RKO (cell line): Measurements from ENCODE around the gene PTPRT.

Source experiments
- DNase-seq: peaks from one replicate; pipeline ENCODE4 v3.0.0-alpha.2; 2016; ENCODE audit warnings: low spot score

The PTPRT gene

DNA sequence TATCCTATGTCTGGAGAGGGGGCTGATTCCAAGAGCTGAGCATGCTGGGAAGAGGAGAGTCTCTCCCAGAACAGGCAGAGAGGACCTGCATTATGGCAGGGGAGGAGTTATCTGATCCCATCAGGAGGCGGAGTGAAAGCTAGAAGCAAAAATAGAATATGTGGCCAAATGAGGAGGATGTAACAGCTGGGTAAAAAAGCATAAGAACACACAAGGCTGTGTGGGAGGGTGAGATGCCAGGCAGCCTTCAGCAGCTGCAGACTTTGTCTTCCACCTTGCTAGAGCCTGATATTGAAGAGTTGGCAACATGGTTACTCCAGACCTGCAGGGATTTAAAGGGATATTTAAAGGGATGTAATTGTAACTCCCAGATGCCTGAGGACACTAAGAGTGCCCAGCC lies 167.1 kb downstream of the PTPRT start:
- DNase-seq: no peak

DNA sequence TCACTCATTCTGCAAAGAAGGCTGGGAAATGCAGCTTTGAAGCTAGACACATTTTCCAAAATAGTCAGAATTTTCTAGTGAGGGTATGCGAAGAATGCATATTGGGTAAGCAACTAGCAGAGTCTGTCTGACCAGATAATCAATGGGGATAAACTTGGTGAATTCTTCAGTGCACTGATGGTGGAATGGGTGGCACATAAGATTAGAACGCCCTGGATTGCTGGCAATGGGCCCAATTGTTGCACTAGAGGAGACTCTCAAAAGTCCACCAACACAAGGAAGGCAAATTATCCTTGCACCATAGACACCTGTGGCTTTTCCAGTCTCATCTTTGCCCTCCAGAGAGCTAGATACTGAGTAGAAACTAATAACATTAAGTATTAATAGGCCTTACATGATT lies 167.6 kb downstream of the PTPRT start:
- no peak for DNase-seq

DNA sequence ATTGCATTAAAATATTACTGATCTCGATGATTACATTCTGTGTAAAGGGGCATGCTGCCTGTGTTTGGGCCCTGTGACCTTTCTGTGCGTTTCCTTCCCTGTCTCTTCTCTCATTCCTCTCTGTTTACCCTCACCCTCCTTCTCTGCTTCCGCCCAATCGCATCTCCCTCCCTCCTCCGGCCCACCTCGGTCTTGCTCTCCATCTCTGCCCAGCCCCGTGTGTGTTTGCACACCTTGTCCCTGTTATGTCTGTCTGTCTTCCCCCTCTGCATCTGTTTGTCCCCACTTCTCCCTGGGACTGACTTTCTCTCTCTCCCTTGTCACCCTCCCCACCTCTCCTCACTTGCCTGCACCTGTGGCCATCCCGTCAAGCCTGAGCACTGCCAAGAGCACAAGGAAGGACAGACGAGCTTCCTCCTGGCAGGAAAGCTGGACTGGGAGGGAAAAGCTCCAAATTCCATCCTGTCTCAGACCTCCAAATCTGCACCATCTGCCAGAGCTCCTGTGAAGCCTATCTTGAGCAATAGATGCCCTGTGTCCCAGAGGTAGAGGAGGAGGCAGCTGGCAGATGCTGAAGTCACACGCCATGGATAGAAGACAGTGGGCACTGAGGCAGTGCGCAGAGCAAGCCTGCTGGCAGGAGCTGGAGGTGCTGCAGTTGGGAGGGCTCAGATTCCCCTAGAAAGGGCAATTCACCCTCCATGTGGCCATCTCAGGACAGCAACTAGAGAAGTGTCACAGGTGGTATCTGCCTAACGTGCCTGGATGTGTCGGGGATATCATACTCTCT lies 172.3 kb downstream of the PTPRT start:
- DNase-seq: no peak

DNA sequence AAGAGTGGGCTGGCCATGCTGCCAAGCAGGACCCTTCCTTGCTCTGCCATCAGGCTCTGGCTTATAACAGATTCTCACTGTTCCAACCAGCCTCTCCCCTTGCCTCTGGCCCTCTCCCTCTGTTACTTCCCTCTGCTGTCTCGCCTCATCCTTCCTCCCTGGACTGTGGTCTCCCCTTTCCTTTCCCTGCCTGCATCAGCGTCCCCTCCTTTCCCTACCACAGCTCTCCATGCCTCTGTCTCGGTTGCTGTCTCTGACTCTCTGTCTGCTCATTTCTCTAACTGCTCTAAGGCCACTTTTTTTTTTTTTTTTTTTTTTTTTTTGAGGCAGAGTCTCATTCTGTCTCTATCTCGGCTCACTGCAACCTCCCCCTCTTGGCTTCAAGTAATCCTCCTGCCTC lies 173.4 kb downstream of the PTPRT start:
- DNase-seq: no peak

DNA sequence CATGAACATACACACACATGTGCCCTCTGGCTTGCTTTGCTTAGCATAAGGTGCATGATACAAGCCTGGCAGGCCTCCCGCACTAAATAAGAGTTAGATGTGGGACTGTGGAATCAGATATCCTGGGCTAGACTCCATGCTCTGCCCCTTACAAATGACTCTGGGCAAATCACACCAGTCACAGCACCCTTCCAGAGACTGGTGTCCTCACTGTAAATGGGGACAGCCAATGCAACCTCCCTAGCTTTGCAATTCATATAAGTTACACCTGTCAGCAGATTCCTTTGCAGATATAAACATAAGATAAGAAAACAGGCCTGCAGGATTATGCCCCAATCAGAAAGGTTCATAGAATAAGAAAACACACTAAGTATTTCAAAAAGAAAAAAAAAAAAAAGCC lies 174.1 kb downstream of the PTPRT start:
- DNase-seq: no peak

DNA sequence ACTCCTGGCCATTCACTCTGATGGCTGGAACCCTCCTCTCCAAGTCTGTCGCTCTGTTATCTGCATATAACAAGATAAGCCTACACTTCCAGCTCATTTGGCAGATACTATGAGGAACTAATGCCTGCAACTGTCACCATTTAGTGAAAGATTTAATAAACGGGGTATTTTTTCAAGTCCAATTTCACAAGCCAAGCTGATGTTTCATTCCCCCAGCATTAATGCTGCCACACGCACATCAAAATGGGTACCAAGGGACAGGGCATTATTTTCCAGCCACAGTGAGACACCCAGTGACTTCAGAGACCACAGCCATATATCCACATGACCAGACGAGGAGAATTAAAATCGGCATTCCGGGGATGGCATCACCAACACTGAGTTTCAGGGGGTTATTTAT lies 175.5 kb downstream of the PTPRT start:
- no peak for DNase-seq

DNA sequence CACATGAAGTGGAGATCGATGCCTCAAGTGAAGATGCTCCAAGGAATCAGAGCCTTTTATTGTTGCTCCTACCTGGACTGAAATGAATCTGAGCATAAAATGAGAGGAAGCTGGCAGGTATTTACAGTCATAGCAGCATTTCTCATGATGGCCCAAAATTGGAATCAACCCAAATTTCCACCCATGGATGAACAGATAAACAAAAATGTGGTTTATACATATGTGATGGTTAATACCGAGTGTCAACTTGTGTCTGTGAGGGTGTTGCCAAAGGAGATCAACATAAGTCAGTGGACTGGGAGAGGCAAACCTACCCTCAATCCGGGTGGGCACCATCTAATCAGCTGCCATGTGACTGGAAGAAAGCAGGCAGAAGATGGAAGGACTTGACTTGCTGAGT lies 178.2 kb downstream of the PTPRT start:
- DNase-seq: no peak

DNA sequence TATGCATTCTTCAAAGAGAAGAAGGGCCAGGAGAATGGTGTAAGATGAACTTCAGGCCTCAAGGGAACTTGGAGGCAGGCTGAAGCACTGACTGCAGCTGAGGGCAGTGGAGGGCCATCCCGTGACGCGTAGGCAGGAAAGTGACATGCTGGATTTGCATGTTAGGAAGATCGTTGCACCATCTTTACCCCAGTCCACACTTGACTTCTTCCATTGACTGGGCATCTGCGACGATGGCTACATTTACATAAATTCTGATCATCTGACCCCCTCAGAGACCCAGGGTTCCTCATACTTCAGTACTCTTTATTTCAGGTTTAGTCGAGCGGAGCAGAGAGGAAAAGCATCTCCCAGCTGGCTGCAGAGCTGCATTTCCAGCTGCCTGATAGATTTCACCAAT lies 180.2 kb downstream of the PTPRT start:
- DNase-seq: no peak

DNA sequence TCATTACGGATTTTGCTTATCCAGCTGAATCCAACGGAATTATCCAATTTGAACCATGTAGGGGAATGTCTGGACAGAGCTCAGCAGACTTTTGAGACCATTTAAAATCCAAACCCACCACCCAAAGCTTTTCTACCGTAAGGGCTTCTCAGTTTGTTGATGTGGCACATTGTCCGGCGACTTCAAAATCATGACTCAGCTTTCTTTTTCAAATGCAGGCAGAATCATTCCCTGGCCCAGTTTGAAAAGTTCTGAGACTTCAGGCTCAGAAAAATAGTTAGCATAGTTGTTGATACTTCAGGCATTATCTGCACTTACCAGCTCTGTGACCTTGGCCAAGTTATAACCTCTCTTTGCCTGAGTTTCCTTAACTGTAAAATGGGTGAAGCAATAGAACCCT lies 182.2 kb downstream of the PTPRT start:
- no peak for DNase-seq

DNA sequence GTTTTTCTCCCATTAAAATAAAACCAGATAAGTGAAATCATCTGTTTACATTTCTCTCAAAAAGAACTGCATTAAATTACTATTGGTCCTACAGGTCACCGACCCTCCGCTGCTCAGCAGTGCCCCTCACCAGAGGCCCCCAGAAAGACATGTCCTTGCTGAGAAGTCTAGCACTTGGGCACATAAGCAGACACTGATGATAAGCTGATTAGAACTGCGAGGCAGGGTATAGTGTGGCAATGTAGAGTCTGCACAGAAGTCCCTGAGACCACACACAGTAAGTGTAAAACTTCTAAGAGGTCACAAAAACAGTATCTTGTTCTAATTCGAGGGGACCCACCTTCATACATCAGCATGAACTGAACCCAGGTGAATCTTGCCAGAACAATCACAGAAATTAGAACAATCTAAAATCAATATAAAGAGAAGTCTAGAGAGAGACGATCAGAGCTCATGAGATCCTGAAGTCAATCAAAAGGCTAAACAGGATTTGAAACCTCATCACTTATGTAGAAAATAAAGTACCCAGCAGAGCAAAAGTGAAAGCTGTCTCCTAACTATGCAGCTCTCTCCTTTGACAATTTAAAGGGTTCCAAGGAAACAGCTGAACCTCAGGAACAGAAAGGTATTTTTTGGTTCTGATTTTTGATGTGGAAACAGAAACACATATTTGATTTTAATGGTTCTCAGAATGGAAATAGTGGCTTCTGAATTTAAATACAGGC lies 182.9 kb downstream of the PTPRT start:
- no peak for DNase-seq

DNA sequence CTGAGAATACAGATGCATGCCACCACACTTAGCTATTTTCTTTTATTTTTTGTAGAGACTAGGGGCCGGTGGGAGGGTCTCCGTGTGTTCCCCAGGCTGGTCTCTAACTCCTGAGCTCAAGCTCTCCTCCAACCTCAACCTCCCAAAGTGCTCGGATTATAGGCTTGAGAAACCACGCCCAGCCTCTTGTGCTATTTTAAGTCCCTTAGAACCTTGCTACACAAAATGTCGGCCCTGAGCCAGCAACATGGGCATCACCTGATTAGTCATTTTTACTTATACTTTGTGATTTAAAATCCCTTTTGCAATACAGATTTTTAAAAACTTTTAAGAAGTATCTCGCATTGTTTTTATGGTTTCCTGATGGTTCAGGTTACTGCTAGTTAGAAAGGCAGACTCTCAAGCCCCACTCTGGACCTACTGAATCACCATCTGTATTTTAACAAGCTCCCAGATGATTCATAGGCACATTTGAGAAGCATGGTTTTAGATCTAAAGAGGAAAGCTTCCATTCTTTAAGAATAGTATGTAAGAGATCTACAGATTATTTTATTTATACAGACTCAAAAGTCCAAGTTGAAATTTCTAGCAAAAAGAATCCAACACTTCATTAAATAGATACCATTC lies 186.3 kb downstream of the PTPRT start:
- peak; percentile 12 for DNase-seq

DNA sequence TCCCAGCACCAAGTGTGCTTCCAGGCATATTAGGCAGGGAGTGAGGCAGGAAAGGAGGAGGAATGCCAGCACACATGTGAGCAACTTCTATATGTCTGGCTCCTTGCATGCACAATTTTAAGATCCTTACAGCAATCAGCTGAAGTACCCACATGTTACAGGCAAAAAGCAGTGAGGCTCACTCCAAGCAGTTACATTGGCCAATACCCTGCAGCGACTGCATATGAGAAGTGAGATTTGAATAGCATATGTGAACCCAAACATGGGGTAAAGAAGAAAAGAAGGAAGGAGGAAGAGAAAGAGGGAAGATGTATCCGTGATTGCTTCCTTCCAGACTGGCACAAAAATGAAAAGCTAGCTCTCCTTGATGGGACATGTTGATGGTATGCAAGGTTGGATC lies 193.6 kb downstream of the PTPRT start:
- DNase-seq: no peak

DNA sequence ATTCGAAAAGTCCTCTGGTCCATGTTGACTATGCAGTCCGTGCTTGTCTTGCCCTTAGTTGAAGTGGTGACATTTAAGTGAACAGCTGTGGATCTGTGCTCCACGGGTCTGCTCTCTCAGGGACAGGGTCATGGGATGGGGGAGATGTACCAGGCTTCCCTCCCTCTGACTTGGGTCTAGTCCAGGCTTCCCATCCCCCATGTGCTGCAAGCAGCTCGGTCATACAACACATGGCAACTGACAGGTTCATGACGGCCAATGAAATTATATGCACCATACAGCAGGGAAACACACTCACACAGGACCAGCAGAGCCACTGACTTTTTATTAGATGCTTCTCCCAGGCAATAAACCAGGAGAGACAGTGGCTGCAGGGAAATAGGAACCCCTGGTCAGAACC lies 201.4 kb downstream of the PTPRT start:
- no peak for DNase-seq

DNA sequence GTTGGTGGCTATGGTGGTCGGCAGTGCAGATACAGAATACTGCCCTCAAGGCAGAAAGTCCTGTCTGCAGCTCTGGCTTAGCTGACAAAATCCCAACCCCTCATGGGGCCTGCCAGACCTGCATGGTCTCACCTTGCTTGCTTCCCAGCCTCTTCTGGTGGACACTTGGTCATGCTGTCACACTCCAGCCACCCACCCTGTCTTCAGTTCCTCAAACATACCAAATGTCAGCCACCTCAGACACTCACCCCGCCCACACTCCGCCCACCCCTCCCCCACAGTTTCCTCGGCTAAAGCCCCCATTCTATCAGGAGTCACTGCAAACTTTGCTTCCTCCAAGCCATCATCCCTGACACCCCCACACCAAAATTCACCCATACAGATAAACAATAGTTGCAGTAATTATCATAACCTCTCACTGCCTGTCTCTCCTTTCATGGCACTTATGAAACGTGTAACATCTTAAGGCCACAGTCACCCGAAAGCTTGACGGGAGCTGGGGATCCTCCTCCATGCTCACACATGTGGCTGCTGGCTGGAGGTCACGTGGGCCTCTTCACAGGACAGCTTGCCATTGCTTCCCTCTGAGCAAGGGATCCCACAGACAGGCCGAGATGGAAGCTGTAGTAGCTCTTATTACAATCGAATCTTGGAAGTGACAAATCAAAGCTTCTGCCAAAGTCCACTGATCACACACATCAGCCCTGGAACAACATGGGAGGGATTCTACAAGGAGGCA lies 202.2 kb downstream of the PTPRT start:
- no peak for DNase-seq

DNA sequence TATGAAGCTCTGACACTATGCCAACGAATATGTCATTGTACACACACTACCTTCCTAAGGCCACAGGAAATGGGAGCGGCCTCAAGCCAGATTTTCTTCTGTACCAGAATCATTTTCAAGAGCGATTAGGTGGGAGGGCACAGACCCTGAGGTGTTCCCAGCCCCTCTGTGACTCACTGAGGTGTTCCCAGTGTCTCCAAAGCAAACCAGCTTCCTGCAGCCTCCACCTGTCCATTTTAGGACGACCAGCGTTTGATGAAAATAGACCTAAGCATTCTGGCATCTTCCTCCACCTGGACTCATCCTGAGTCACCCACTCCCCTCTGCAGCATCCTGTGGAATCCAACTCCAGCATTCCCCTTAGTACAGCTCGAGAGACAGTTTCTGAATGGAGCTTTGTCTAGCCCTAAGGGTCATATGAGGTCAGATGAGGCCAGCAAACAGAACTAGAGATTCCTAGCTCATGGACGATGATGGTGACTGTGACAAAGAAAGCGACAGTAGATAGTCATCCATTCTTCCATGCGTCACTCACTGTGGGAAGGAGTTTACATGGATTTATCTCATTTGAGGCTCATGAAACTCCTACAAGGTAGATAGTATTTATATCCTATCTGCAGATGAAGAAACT lies 203.4 kb downstream of the PTPRT start:
- DNase-seq: no peak

DNA sequence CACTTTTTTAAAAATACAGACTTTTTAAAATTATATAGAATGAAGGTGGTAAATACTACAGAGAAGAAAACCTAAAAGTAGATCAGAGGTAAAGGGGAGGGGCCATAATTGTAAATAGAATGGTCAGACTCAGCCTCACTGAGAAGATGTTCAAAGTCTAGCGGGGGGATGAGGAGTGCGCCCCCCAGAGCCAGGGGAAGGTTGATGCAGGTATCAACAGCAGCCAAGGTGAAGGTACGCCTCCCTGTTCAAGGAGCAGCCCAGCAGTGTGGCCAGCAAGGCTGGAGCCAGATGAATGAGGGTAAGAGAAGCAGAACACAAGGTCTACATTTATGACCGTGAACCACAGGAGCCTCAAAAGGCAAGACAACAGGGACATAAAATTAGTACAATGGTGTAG lies 204.1 kb downstream of the PTPRT start:
- no peak for DNase-seq

DNA sequence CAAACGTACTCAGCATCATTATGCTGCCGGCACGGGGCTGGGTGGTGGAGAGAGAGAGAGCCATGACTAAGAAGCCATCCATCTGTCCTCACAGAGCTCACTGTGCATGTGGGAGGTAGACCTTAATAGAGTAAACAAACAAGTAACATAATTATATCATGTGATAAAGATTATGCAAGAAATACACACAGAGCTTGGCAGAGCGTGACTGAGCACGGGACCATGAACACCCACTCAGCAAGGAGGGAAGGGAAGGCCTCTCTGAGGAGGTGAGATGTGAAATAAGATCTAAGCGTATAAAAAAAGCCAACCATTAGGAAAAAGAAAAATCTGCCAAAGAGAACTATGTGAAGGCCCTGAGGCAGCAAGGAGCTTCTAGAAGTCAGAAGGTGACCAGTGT lies 207.5 kb downstream of the PTPRT start:
- DNase-seq: no peak

DNA sequence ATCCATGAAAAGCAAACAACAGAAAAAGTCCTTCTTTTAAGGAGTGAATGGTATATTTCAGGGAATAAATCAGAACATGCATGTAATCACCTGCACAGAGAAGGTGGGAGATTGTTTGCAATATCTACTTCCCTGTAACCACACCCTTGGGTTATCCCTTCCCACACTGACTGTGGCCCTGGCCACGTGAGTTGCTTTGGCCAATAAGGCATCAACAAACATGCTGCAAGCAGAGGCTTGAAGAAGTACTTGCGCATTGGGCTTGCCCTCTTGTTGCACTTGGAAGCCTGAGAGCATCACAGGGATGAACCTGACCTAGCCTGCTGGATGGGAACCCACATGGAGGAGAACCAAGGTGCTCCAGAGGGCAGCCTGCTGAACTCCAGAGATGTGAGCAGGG lies 208.5 kb downstream of the PTPRT start:
- no peak for DNase-seq

DNA sequence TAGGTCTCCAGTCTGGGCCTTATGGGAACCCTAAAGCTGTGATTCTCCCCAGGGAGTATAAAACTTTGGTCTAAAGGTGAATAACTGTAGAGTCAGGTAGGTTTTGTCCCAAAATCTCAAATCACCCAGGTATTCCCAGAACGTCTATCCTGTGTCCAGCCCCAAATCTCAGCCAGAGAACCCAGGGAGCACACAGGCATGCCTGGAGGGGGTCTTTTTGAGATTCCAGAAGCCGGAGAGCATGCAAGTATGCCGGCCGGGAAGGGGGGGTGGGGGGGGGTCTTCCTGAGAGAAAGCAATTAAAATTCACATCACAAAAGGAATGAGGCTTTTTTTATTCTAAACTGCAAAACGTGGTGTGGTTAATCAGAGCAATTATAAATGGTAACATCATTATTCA lies 210.0 kb downstream of the PTPRT start:
- DNase-seq: no peak

DNA sequence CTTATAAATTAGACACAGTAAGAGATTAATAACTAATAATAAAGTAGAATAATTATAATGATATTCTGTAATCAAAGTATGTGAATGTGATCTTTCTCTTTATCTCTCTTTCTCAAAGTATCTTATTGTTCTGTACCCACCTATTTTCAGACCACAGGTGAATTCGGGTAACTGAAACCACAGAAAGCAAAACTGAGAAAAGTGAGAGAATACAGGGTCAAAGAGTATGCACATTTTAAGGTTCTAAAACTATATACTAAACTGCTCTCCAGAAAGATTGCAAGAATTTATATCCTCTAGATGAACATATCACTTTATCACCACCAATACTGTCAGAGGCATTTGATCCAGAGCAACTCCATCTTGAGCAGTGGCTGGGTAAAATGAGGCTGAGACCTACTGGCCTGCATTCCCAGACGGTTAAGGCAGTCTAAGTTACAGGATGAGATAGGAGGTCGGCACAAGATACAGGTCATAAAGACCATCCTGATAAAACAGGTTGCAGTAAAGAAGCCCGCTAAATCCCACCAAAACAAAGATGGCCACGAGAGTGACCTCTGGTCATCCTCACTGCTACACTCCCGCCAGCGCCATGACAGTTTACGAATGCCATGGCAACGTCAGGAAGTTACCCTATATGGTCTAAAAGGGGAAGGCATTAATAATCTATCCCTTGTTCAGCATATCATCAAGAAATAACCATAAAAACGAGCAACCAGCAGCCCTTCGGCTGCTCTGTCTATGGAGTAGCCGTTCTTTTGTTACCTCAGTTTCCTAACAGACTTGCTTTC lies 211.3 kb downstream of the PTPRT start:
- DNase-seq: no peak

DNA sequence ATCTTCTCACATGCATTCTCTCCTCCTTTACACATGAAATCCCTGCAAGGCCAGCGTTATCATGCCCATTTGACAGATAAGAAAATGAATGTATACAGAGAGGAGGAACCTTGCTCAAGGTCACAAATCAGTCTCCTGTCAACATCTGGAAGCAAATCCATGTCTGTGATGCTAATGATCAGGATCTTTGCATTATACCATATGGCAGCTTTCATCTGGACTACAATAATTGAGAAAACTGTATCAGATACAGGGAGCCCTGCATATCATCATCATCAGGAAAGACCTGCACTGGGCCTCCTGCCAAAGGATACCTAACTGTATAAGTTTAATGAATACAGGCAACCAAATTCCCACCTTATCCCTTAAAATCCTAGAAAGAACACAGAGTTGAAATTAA lies 213.7 kb downstream of the PTPRT start:
- DNase-seq: no peak
